GM12878 (cell line): ENCODE results near the gene JMJD7. TPM values are rescaled to one million over a fixed set of nuclear protein-coding genes. Genes with fewer than 3 reads are reported as not detected.

ENCODE experiments used
- ATAC-seq: fragments of 200-7000 bp; cut with Tn5 transposase; 3 replicates; pipeline ENCODE4 v1.9.1; 2020; ENCODE audit warnings: mild to moderate bottlenecking, moderate library complexity
- BruUV-seq: library from RNA; stranded (reverse); fragments of 400-500 nt; replicated peaks from 2 replicates; lab custom pipeline; 2021; lab: Mats Ljungman, UMichigan
- CTCF ChIA-PET: fragments of 300-600 bp; sonication (Branson Sonifier 250); formaldehyde crosslinking; extraction: SDS; loops from one replicate; lab custom pipeline; 2021; ENCODE audit warnings: inconsistent platforms; lab: Yijun Ruan, JAX
- POLR2A ChIA-PET: fragments of 350-600 bp; formaldehyde crosslinking; extraction: SDS; loops from one replicate; lab custom pipeline; 2021; ENCODE audit warnings: inconsistent platforms; lab: Charles Lee
- RAD21 ChIA-PET: fragments of 300-600 bp; sonication (Branson Sonifier 250); formaldehyde crosslinking; loops from one replicate; lab custom pipeline; 2023; ENCODE audit warnings: antibody characterized with exemption; ENCODE audit not compliant: unreplicated experiment; lab: Charles Lee
- SMC1A ChIA-PET: fragments of 300-600 bp; sonication (Branson Sonifier 250); formaldehyde crosslinking; loops from one replicate; lab custom pipeline; 2023; ENCODE audit not compliant: unreplicated experiment, uncharacterized antibody; lab: Charles Lee
- DNase-seq: peaks from one replicate; pipeline ENCODE4 v3.0.0-alpha.2; 2011; ENCODE audit warnings: low read depth, low spot score
- FAIRE-seq: peaks from 3 replicates; lab custom pipeline; 2011; peaks lifted over from hg19 to GRCh38; lab: Jason Lieb, UNC
- H2AFZ ChIP-seq: 2 replicates; pipeline ENCODE4 v1.6.0; 2011; ENCODE audit warnings: low read depth, low read length, control low read depth; ENCODE audit not compliant: control insufficient read depth
- H3K27ac ChIP-seq: 2 replicates; pipeline ENCODE4 v1.5.1; 2011; ENCODE audit warnings: control low read depth; ENCODE audit not compliant: control insufficient read depth, insufficient read depth
- H3K27me3 ChIP-seq, 2 experiments: replicated peaks in 1 of 2; 2 replicates each; pipeline versions ENCODE4 v1.6.0 to v1.6.1; 2011; ENCODE audit warnings: low read length in 1 of 2; ENCODE audit not compliant: control insufficient read depth in 2 of 2, insufficient read depth in 2 of 2
- H3K36me3 ChIP-seq, 2 experiments: 2 replicates each; pipeline ENCODE4 v1.5.1; 2011; ENCODE audit warnings: low read length in 1 of 2; ENCODE audit not compliant: control insufficient read depth in 2 of 2, insufficient read depth in 2 of 2
- H3K4me1 ChIP-seq: 2 replicates; pipeline ENCODE4 v1.6.1; 2011; ENCODE audit warnings: mild to moderate bottlenecking, low read length, moderate library complexity, mixed read lengths; ENCODE audit not compliant: control insufficient read depth, insufficient read depth
- H3K4me2 ChIP-seq: 2 replicates; pipeline ENCODE4 v1.6.0; 2011; ENCODE audit warnings: control low read depth; ENCODE audit not compliant: control insufficient read depth, insufficient read depth
- H3K4me3 ChIP-seq: fragments of 200-600 bp; sonication (generic); 2 replicates; pipeline ENCODE4 v1.5.1; 2016
- H3K79me2 ChIP-seq: 2 replicates; pipeline ENCODE4 v1.6.0; 2011; ENCODE audit warnings: low read length; ENCODE audit not compliant: control insufficient read depth, insufficient read depth
- H3K9ac ChIP-seq: 2 replicates; pipeline ENCODE4 v1.8.0; 2011; ENCODE audit warnings: low read length, control low read depth, mixed read lengths; ENCODE audit not compliant: control insufficient read depth, insufficient read depth
- H3K9me3 ChIP-seq: replicated peaks from 3 replicates; pipeline ENCODE4 v1.5.1; 2011; ENCODE audit warnings: mild to moderate bottlenecking, low read length; ENCODE audit not compliant: control insufficient read depth, insufficient read depth
- H4K20me1 ChIP-seq: 2 replicates; pipeline ENCODE4 v1.6.0; 2011; ENCODE audit not compliant: control insufficient read depth, insufficient read depth
- CHD4 ChIP-seq: fragments of 200-600 bp; sonication (generic); IDR thresholded peaks from 2 replicates; pipeline ENCODE4 v1.6.1; 2016; ENCODE audit warnings: mild to moderate bottlenecking
- ELK1 ChIP-seq: IDR thresholded peaks from 2 replicates; pipeline ENCODE4 v1.6.1; 2012; ENCODE audit warnings: low read depth, low read length, improper control_type of control experiment
- EZH2 ChIP-seq: IDR thresholded peaks from 2 replicates; pipeline ENCODE4 v1.6.1; 2012; ENCODE audit warnings: low read depth, mild to moderate bottlenecking, control low read depth, inconsistent platforms, low read length, borderline replicate concordance; ENCODE audit not compliant: control insufficient read depth
- POLR2A ChIP-seq: IDR thresholded peaks from 2 replicates; pipeline ENCODE4 v1.6.1; 2011; ENCODE audit warnings: low read depth, mild to moderate bottlenecking, low read length
- USF1 ChIP-seq: IDR thresholded peaks from 2 replicates; pipeline ENCODE4 v1.6.1; 2011; ENCODE audit warnings: borderline replicate concordance, low read depth, mild to moderate bottlenecking, moderate library complexity, mixed read lengths, low read length; ENCODE audit not compliant: insufficient read depth; ENCODE audit errors: extremely low read length
- WGBS: methylation state at CpG from one replicate; pipeline ENCODE4 v1.1.6; 2016; ENCODE audit warnings: low lambda C conversion rate; ENCODE audit not compliant: insufficient replicate concordance, insufficient coverage; ENCODE audit errors: missing lambda C conversion rate; 5-methylcytosine and 5-hydroxymethylcytosine counted together
- in situ Hi-C: fragments of 300-500 bp; cut with MboI; formaldehyde crosslinking; loops from 9 replicates; pipeline ENCODE4 v1.14.3; 2018; ENCODE audit warnings: mixed read lengths
- intact Hi-C: fragments of 100-400 bp; cut with micrococcal nuclease; formaldehyde crosslinking; loops from one replicate; pipeline ENCODE4 v1.14.2; 2022; ENCODE audit not compliant: unreplicated experiment
- polyA plus RNA-seq, 11 experiments: library from polyadenylated mRNA; depleted of rRNA in 4 of 11; unstranded in 6 of 11; stranded (reverse) in 5 of 11; fragments of >200 nt; fragmentation: Nextera tagmentation in 4 of 11; fragmentation: Illumina TruSeq in 1 of 11; extraction: Ambion mirVana in 4 of 11; extraction: Trizol in 1 of 11; gene quantifications; 1 replicate in 1 of 11; 2 replicates in 10 of 11; pipeline versions ENCODE4 v1.2.1 to v1.2.3, GENCODE V29; 2011 to 2016; ENCODE audit warnings: inconsistent platforms in 2 of 11, missing spikeins in 2 of 11, low read depth in 1 of 11
- total RNA-seq, 4 experiments: library from RNA; depleted of rRNA in 3 of 4; stranded (reverse); fragments of >200 nt in 3 of 4; fragmentation: Illumina TruSeq in 1 of 4; extraction: Trizol in 1 of 4; gene quantifications; 2 replicates each; pipeline versions ENCODE4 v1.2.1 to v1.2.3, GENCODE V29; 2013 to 2021
- TF ChIP-seq, protein P1 (sequence below): fragments of 450-650 bp; IDR thresholded peaks from 2 replicates; pipeline ENCODE4 v1.6.1; 2017; ENCODE audit warnings: mild to moderate bottlenecking, moderate library complexity

The JMJD7 gene
- total and polyA plus RNA-seq, 10 of the 15 experiments (the other 5 are each of a cell fraction or from before 2014, with no cell fraction given): 0.79 to 12.2 (median 6.5) TPM

GRCh38 chr15:41874736-41875135, 46.8 kb downstream of the JMJD7 start (continued):
- no peak for TF ChIP-seq ELK1
- TF ChIP-seq, protein P1, sequence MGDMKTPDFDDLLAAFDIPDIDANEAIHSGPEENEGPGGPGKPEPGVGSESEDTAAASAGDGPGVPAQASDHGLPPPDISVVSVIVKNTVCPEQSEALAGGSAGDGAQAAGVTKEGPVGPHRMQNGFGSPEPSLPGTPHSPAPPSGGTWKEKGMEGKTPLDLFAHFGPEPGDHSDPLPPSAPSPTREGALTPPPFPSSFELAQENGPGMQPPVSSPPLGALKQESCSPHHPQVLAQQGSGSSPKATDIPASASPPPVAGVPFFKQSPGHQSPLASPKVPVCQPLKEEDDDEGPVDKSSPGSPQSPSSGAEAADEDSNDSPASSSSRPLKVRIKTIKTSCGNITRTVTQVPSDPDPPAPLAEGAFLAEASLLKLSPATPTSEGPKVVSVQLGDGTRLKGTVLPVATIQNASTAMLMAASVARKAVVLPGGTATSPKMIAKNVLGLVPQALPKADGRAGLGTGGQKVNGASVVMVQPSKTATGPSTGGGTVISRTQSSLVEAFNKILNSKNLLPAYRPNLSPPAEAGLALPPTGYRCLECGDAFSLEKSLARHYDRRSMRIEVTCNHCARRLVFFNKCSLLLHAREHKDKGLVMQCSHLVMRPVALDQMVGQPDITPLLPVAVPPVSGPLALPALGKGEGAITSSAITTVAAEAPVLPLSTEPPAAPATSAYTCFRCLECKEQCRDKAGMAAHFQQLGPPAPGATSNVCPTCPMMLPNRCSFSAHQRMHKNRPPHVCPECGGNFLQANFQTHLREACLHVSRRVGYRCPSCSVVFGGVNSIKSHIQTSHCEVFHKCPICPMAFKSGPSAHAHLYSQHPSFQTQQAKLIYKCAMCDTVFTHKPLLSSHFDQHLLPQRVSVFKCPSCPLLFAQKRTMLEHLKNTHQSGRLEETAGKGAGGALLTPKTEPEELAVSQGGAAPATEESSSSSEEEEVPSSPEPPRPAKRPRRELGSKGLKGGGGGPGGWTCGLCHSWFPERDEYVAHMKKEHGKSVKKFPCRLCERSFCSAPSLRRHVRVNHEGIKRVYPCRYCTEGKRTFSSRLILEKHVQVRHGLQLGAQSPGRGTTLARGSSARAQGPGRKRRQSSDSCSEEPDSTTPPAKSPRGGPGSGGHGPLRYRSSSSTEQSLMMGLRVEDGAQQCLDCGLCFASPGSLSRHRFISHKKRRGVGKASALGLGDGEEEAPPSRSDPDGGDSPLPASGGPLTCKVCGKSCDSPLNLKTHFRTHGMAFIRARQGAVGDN: no peak
- TF ChIP-seq POLR2A: no peak
- no peak for TF ChIP-seq USF1

- ChIA-PET CTCF (no interaction called here), RAD21 (no interaction called here), SMC1A (no interaction called here), POLR2A (no interaction called here)
- ATAC-seq: no peak
- 32% methylated on average over 13 of the region's 13 CpGs for WGBS
- Histone ChIP-seq H3K9me3 (no peaks in the 10 kb centered on the region), H4K20me1 (no peaks in the 10 kb centered on the region), H3K4me1 (no peaks in the 10 kb centered on the region), H3K79me2 (no peaks in the 10 kb centered on the region), H3K9ac (no peak overlapping the region), H3K4me3 (no peak overlapping the region), H3K4me2 (no peak overlapping the region), H2AFZ (no peak overlapping the region), H3K27ac (no peak overlapping the region), H3K36me3 (no peaks in the 10 kb centered on the region), H3K27me3 (no peaks in the 10 kb centered on the region; a peak in 2 of 4 replicates)
- no peak for DNase-seq
- intact Hi-C loops (no loop called here), in situ Hi-C loops (no loop called here)
- TF ChIP-seq EZH2 (no peak), CHD4 (no peak)
- FAIRE-seq: no peak
- BruUV-seq: no TSS peak
Observed at GRCh38 chr15:41876007-41876406, 48.1 kb downstream of the JMJD7 start.
